Glomerular visceral epithelial cell (primary cell): ENCODE data around the gene LMO1.

Experiments used
- DNase-seq: peaks from one replicate; pipeline ENCODE4 v3.0.0-alpha.2; 2016; ENCODE audit errors: extremely low spot score

The LMO1 gene

GRCh38 chr11:8227156-8228152, 36.2 kb downstream of the LMO1 start:
- no peak for DNase-seq

- peak; percentile 59 for DNase-seq
These were observed 38.1 kb downstream of the LMO1 start for GRCh38 chr11:8225589-8226036.

GRCh38 chr11:8224711-8225110, 39.0 kb downstream of the LMO1 start:
- DNase-seq, result no peak

GRCh38 chr11:8224161-8224591, 39.5 kb downstream of the LMO1 start:
- DNase-seq, result no peak

GRCh38 chr11:8223513-8223900, 40.2 kb downstream of the LMO1 start:
- DNase-seq, result no peak

- DNase-seq, result peak; percentile 6
These were observed 40.7 kb downstream of the LMO1 start for GRCh38 chr11:8222820-8223512.

GRCh38 chr11:8221917-8222495, 41.7 kb downstream of the LMO1 start:
- DNase-seq, result no peak

GRCh38 chr11:8221046-8221723, 42.5 kb downstream of the LMO1 start:
- DNase-seq, result no peak

- no peak for DNase-seq
These were observed 43.2 kb downstream of the LMO1 start for GRCh38 chr11:8220261-8221045.

- peak; percentile 50 for DNase-seq
These were observed 44.2 kb downstream of the LMO1 start for GRCh38 chr11:8219257-8220021.

GRCh38 chr11:8218840-8219239, 44.8 kb downstream of the LMO1 start:
- no peak for DNase-seq

- DNase-seq, result no peak
These were observed 45.3 kb downstream of the LMO1 start for GRCh38 chr11:8218409-8218808.

- DNase-seq, result no peak
These were observed 45.8 kb downstream of the LMO1 start for GRCh38 chr11:8217926-8218325.

GRCh38 chr11:8217136-8217535, 46.5 kb downstream of the LMO1 start:
- DNase-seq, result no peak

GRCh38 chr11:8213376-8213775, 50.3 kb downstream of the LMO1 start:
- DNase-seq, result no peak

GRCh38 chr11:8209208-8209807, 54.4 kb downstream of the LMO1 start:
- no peak for DNase-seq

- DNase-seq, result no peak
These were observed 56.3 kb downstream of the LMO1 start for GRCh38 chr11:8207080-8208000.

GRCh38 chr11:8206251-8207079, 57.2 kb downstream of the LMO1 start:
- DNase-seq, result no peak
